GM12873 (cell line): Measurements from ENCODE around the gene PLPPR5.

Experiments
- CTCF ChIP-seq: IDR thresholded peaks from 2 replicates; pipeline ENCODE4 v1.5.1; 2012; ENCODE audit warnings: low read depth, mild to moderate bottlenecking, moderate library complexity, low read length, control low read depth; ENCODE audit not compliant: insufficient read depth; ENCODE audit errors: missing control alignments

Gene PLPPR5

GRCh38 chr1:98849969-98850636 lies 154.6 kb downstream of the PLPPR5 start:
- TF ChIP-seq CTCF = no peak

GRCh38 chr1:98842241-98842640 lies 162.4 kb downstream of the PLPPR5 start:
- TF ChIP-seq CTCF = no peak
